Keratinocyte (primary cell): ENCODE results near the gene PCDH15. TPM values are rescaled to one million over a fixed set of nuclear protein-coding genes. Genes with fewer than 3 reads are reported as not detected.

Experiments
- DNase-seq: peaks from one replicate; pipeline ENCODE4 v3.0.0-alpha.2; 2011; ENCODE audit warnings: low read depth, missing footprints, low spot score
- FAIRE-seq: peaks from 2 replicates; lab custom pipeline; 2011; peaks lifted over from hg19 to GRCh38; lab: Jason Lieb, UNC
- H2AFZ ChIP-seq: 2 replicates; pipeline ENCODE4 v1.6.0; 2012; ENCODE audit warnings: low read length, control low read depth, inconsistent platforms; ENCODE audit not compliant: control insufficient read depth
- H3K27ac ChIP-seq: 2 replicates; pipeline ENCODE4 v1.5.1; 2011; ENCODE audit warnings: low read length; ENCODE audit not compliant: control insufficient read depth, insufficient read depth
- H3K27me3 ChIP-seq: 3 replicates; pipeline ENCODE4 v1.6.0; 2011; ENCODE audit warnings: low read length; ENCODE audit not compliant: control insufficient read depth, insufficient read depth; ENCODE audit errors: extremely low read depth
- H3K36me3 ChIP-seq, 2 experiments: 2 replicates in 1 of 2; 3 replicates in 1 of 2; pipeline ENCODE4 v1.5.1; 2011; ENCODE audit warnings: low read length in 2 of 2, mild to moderate bottlenecking in 1 of 2; ENCODE audit not compliant: control insufficient read depth in 2 of 2, insufficient read depth in 2 of 2; ENCODE audit errors: extremely low read depth in 1 of 2
- H3K4me1 ChIP-seq: 3 replicates; pipeline ENCODE4 v1.5.1; 2011; ENCODE audit warnings: low read length; ENCODE audit not compliant: control insufficient read depth, insufficient read depth; ENCODE audit errors: extremely low read depth
- H3K4me2 ChIP-seq: 3 replicates; pipeline ENCODE4 v1.6.0; 2011; ENCODE audit warnings: low read depth, low read length; ENCODE audit not compliant: control insufficient read depth, insufficient read depth; ENCODE audit errors: extremely low read depth
- H3K4me3 ChIP-seq, 3 experiments: fragments of 200-600 bp in 1 of 3; sonication (generic) in 1 of 3; 2 replicates in 2 of 3; 3 replicates in 1 of 3; pipeline ENCODE4 v1.5.1; 2011 to 2016; ENCODE audit warnings: low read length in 3 of 3, mild to moderate bottlenecking in 3 of 3, control low read depth in 2 of 3, inconsistent platforms in 1 of 3, low read depth in 1 of 3, mixed read lengths in 1 of 3, mixed run types in 1 of 3, moderate library complexity in 1 of 3; ENCODE audit not compliant: control insufficient read depth in 2 of 3, insufficient read depth in 2 of 3; ENCODE audit errors: extremely low read depth in 1 of 3
- H3K79me2 ChIP-seq: 2 replicates; pipeline ENCODE4 v1.6.0; 2012; ENCODE audit warnings: low read length; ENCODE audit not compliant: control insufficient read depth, insufficient read depth
- H3K9ac ChIP-seq: 3 replicates; pipeline ENCODE4 v1.6.0; 2011; ENCODE audit warnings: low read length; ENCODE audit not compliant: control insufficient read depth, insufficient read depth; ENCODE audit errors: extremely low read depth
- H3K9me1 ChIP-seq: 3 replicates; pipeline ENCODE4 v1.6.0; 2011; ENCODE audit warnings: low read length; ENCODE audit not compliant: control insufficient read depth, insufficient read depth; ENCODE audit errors: extremely low read depth
- H3K9me3 ChIP-seq: 2 replicates; pipeline ENCODE4 v1.5.1; 2012; ENCODE audit warnings: low read depth, low read length; ENCODE audit not compliant: control insufficient read depth
- H4K20me1 ChIP-seq: 3 replicates; pipeline ENCODE4 v1.6.0; 2011; ENCODE audit warnings: low read length; ENCODE audit not compliant: control insufficient read depth, insufficient read depth; ENCODE audit errors: extremely low read depth
- CTCF ChIP-seq, 3 experiments: IDR thresholded peaks in 1 of 3; conservative IDR thresholded peaks in 1 of 3; optimal IDR thresholded peaks in 1 of 3; 2 replicates in 2 of 3; 3 replicates in 1 of 3; pipeline versions ENCODE3 to v1.5.1; 2011; ENCODE audit warnings: low read length in 3 of 3, mild to moderate bottlenecking in 3 of 3, moderate library complexity in 2 of 3, control low read depth in 1 of 3, inconsistent platforms in 1 of 3; ENCODE audit not compliant: insufficient read depth in 2 of 3; ENCODE audit errors: extremely low read depth in 1 of 3
- EZH2 ChIP-seq: IDR thresholded peaks from one replicate; pipeline ENCODE4 v1.6.1; 2012; ENCODE audit warnings: inconsistent platforms, mild to moderate bottlenecking, low read length, moderate library complexity
- dilution Hi-C: fragments of 300-500 bp; cut with MboI; formaldehyde crosslinking; loops from one replicate; pipeline ENCODE4 v1.7.0; 2020; ENCODE audit warnings: low sequenced_read_pairs; ENCODE audit not compliant: extremely low pct_ligation_motif_present
- polyA plus RNA-seq, 5 experiments: library from polyadenylated mRNA; depleted of rRNA in 3 of 5; stranded (reverse) in 3 of 5; stranded (forward) in 1 of 5; unstranded in 1 of 5; fragments of >200 nt; gene quantifications; 1 replicate in 1 of 5; 2 replicates in 3 of 5; 3 replicates in 1 of 5; pipeline versions ENCODE4 v1.2.1 to v1.2.3, GENCODE V29; 2011 to 2012; ENCODE audit warnings: missing spikeins in 2 of 5, low read depth in 1 of 5, low replicate concordance in 1 of 5

The PCDH15 gene
- polyA plus RNA-seq, 1 donor (not counting 4 experiments of a cell fraction or from before 2014, with no cell fraction given), result not detected

- Histone ChIP-seq H3K36me3 (no peaks in the 10 kb centered on the region), H3K79me2 (no peaks in the 10 kb centered on the region), H2AFZ (no peak overlapping the region), H3K9ac (no peak overlapping the region), H3K4me1 (peaks cover 4% of the 10 kb centered on the region), H3K9me3 (no peaks in the 10 kb centered on the region), H3K4me3 (no peak overlapping the region), H3K27me3 (no peaks in the 10 kb centered on the region), H3K9me1 (no peaks in the 10 kb centered on the region), H3K4me2 (no peak overlapping the region), H4K20me1 (no peaks in the 10 kb centered on the region), H3K27ac (peak overlapping the region; percentile 35)
- dilution Hi-C loops, result no loop called here
- DNase-seq (peak; percentile 1), FAIRE-seq (no peak)
- no peak for TF ChIP-seq CTCF (optimal IDR thresholded peaks at IDR 0.05 in 1 of 3, IDR thresholded peaks at IDR 0.05 in 1 of 3, conservative IDR thresholded peaks at IDR 0.05 in 1 of 3; ENCODE audit: extremely low read depth in 1 of 3, insufficient read depth in 2 of 3, low read length in 3 of 3)
- no peak for TF ChIP-seq EZH2
Measured at GRCh38 chr10:54124209-54124885, 676.7 kb downstream of the PCDH15 start.

DNA sequence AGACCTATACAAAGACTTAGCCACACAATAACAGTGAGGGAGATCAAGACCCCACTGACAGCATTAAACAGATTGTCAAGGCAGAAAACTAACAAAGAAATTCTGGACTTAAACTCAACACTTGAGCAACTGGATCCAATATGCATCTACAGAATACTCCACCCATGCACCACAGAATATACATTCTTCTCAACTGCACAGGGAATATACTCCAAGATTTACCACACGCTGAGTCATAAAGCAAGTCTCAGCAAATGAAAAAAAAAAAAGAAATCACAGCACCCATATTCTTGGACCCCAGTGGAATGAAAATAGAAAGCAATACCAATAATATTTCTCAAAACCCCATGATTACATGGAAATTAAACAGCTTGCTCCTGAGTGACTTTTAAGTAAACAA is 680.2 kb downstream of the PCDH15 start:
- H4K20me1 ChIP-seq, result no peaks in the 10 kb centered on the region
- H3K9ac ChIP-seq, result no peak overlapping the region
- H3K9me3 ChIP-seq, result no peaks in the 10 kb centered on the region
- no peaks in the 10 kb centered on the region for H3K27me3 ChIP-seq
- H3K27ac ChIP-seq, result no peak overlapping the region
- peak; percentile 49 for FAIRE-seq
- peaks cover 4% of the 10 kb centered on the region for H3K4me1 ChIP-seq
- TF ChIP-seq EZH2 (no peak), CTCF (optimal IDR thresholded peaks at IDR 0.05 in 1 of 3, IDR thresholded peaks at IDR 0.05 in 1 of 3, conservative IDR thresholded peaks at IDR 0.05 in 1 of 3; ENCODE audit: extremely low read depth in 1 of 3, insufficient read depth in 2 of 3, low read length in 3 of 3) (no peak)
- no peak overlapping the region for H3K4me2 ChIP-seq
- H3K4me3 ChIP-seq, result no peak overlapping the region
- dilution Hi-C loops, result no loop called here
- H3K9me1 ChIP-seq, result no peaks in the 10 kb centered on the region
- no peak overlapping the region for H2AFZ ChIP-seq
- no peaks in the 10 kb centered on the region for H3K36me3 ChIP-seq
- no peak for DNase-seq
- H3K79me2 ChIP-seq, result no peaks in the 10 kb centered on the region
